Middle frontal gyrus (tissue), 1 donor: Measurements from ENCODE around the gene BTBD7.

Experiments
- DNase-seq: peaks from one replicate; pipeline ENCODE4 v3.0.0-alpha.2; 2015; ENCODE audit warnings: low spot score; ENCODE audit errors: extremely low spot score

Gene BTBD7

GRCh38 chr14:93329965-93330608 lies 2.7 kb downstream of the BTBD7 start:
- DNase-seq = no peak

DNA sequence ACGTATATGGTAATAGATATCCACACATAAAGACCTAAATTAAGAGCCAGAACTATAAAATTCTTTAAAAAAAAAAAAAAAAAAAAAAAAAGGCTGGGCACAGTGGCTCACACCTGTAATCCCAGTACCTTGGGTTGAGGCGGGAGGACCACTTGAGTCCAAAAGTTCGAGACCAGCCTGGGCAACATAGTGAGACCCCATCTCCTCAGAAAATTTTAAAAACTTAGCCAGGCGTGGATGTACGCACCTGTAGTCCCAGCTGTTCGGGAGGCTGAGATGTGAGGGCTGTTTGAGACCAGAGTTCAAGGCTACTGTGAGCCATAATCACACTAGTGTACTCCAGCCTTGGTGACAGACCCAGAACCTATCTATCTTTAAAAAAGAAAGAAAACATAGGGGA lies 4.3 kb downstream of the BTBD7 start:
- DNase-seq = no peak

- DNase-seq = no peak
Measured at GRCh38 chr14:93326196-93326595, 6.6 kb downstream of the BTBD7 start.

DNA sequence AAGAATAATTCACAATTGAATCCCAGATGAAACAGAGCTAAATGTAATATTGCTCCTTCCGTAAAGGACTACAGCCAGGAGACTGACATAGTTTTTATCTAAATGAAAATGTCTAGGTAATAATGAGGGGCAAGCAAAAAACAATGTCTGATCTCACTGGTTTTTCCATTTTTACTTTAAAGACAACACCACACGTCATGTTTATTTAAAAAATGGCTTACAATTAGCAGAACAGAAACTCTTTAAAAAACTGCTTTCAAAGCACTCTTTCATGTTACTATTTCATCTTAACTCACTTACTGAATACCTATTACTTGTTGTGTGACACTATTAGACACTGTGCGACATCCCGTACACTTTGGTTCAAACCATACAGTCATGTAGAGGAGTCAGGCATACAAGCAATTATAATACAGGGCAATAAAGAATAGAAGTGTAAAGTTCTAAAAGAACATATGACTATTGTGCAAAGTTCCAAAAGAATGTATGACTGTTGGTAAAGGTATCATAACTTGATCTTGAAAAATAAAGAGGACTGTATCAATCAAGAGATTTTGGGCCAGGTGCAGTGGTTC lies 9.1 kb downstream of the BTBD7 start:
- DNase-seq = no peak

- DNase-seq = no peak
Measured at GRCh38 chr14:93322929-93323599, 9.8 kb downstream of the BTBD7 start.

- no peak for DNase-seq
Measured at GRCh38 chr14:93320489-93320888, 12.3 kb downstream of the BTBD7 start.

- DNase-seq = no peak
Measured at GRCh38 chr14:93319958-93320357, 12.9 kb downstream of the BTBD7 start.

DNA sequence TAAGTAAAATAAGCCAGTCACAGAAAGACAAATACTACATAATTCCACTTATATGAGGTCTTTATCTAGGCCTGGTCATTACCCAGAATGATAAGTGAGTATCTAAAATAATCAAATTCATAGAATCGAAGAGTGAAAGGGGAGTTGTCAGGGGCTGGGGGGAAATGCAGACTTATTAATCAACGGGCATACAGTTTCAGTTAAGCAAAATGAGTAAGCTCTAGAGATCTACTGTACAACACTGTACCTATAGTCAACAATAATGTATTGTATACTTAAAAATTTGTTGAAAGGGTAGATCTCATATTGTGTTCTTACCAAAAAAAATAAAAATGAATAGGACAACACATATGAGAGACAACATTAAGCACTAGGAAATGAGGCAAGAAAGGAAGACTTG lies 13.3 kb downstream of the BTBD7 start:
- DNase-seq = no peak

DNA sequence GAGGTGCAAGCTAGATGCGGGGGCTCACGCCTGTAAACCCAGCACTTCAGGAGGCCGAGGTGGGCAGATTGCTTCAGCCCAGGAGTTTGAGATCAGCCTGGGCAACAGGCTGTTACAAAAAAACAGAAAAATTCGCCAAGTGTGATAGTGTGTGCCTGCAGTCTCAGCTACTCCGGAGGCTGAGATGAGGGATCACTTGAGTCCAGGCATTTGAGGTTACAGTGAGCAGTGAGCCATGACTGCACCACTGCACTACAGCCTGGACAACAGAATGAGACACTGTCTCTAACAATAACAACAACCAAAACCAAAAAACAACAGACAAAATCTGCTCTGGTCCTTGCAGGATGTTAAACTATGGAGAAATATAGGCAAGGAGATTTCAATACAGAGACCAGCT lies 13.9 kb downstream of the BTBD7 start:
- no peak for DNase-seq

DNA sequence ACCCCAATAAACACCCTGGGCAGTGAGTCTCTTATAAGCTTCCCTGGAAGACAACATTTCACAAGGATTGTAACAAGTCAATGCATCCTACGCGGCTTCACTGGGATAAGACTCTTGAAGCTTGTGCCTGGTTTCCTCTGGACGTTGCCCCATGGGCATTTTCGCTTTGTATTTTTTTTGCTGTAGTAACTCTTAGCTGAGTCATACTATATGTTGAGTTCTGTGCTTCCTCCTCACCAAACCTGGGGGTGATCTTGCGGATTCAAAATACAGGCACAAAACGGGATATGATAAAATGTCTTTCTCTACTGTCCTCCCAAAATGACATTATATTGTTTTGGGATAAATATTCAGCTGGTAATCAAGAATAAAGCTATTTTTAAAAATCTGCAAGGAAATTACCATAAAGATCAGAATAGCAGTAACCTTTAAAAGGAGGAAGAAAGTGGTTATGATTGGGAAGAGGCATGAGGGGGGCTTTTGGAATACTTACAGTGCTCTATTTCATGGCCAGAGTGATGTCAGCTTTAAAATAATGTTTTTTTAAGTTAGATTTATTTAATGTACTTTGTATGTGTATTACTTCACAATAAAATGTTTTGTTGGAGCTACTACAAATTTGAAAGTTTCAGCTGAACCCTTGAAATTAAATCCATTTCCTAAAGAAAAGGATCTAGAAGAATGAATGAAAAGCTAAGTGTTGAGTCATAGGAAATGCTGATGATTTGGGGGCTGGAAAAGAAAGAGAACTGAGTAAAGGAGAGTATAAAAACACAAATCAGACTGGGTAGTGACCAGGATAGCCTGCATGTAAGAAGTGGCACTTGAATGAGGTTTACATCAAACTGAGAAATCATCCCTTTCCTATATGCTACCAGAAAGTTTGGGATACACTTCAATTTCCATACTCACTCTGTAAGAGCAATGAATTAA lies 14.7 kb downstream of the BTBD7 start:
- DNase-seq = no peak

DNA sequence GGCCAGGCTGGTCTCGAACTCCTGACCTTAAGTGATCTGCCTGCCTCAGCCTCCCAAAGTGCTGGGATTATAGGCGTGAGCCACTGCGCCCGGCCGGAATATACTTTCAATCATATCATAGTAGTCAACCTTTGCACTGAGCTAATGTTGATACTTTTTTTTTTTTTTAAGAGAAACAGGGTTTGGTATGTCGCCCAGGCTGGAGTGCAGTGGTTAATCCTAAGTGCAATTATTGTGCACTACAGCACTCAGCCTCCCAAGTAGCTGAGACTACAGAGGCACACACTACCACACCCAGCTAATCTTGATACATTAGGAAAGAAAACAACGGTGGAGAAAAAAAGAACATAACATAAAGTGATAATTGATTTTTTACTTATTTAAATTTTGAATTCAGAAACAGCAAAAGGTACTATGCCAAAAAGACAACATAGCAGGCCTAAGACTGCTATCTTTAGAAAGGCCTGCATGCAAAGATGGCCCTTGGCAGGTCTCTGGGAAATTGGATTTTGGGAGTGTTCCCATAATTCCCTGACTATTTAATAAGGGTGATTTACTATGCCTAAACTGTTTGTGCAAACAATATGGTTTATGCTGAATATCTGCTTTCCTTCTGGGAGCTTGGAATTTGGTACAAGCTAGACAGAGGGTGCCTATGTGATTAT lies 15.5 kb downstream of the BTBD7 start:
- DNase-seq = no peak

GRCh38 chr14:93316716-93317115 lies 16.1 kb downstream of the BTBD7 start:
- DNase-seq = no peak

DNA sequence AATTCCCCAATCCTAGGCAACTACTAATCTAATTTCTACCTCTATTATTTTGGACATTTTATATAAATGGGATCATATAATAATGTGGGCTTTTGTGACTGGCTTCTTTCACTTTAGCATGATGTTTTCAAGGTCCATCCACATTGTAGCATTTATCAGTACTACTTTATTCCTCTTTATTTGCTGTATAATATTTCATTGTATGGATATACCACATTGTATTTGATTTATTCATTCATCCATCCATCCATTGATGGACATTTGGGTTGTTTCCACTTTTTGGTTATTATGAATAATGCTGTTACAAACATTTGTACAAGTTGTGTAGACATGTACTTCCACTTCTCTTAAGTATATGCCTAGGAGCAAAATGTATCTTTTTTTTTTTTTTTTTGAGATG lies 17.3 kb downstream of the BTBD7 start:
- DNase-seq = no peak

GRCh38 chr14:93311082-93311481 lies 21.8 kb downstream of the BTBD7 start:
- DNase-seq = no peak

GRCh38 chr14:93309427-93309966 lies 23.3 kb downstream of the BTBD7 start:
- DNase-seq = no peak

DNA sequence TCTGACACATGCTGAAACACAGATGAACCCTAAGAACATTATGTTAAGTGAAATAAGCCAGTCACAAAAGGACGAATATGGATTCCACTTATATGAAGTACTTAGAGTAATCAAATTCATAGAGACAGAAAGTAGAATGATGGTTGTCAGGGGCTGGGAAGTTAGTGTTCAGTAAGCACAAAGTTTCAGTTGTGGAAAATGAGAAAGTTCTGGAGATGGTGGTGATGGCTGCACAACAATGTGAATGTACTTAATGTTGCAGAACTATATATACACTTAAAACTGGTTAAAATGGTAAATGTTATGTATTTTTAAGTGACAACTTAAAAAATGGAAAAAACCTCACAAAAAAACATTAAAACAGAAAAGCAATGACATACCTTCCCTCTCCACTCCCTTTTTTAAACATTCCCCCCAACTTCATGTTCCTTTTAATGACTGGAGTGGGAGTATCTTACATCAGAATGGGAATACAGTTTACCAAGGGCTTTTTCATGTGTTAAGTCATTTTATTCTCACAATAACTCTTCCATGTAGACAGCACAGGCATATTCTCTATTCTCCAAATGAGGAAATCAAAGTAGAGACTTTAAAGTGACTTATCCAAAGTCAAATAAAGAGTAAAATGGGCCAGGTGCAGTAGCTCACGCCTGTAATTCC lies 24.0 kb downstream of the BTBD7 start:
- no peak for DNase-seq

DNA sequence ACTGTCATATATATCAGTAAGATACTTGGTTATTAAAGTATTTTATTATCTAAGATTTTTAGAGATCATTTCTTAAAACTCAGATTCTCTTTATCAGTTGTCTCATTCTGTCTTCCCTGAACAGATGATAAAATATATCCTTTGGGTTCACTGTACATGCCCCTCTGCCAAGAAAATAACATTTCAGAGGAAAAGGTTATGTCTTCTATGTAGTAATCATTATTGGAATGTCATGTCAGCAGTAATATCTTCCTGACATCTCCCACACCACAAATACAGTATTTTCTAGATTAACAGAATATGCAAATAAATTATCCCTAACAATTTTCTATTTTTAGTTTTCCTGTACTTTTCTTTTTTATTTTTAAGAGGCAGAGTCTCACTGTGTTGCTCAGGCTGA lies 26.0 kb downstream of the BTBD7 start:
- no peak for DNase-seq

DNA sequence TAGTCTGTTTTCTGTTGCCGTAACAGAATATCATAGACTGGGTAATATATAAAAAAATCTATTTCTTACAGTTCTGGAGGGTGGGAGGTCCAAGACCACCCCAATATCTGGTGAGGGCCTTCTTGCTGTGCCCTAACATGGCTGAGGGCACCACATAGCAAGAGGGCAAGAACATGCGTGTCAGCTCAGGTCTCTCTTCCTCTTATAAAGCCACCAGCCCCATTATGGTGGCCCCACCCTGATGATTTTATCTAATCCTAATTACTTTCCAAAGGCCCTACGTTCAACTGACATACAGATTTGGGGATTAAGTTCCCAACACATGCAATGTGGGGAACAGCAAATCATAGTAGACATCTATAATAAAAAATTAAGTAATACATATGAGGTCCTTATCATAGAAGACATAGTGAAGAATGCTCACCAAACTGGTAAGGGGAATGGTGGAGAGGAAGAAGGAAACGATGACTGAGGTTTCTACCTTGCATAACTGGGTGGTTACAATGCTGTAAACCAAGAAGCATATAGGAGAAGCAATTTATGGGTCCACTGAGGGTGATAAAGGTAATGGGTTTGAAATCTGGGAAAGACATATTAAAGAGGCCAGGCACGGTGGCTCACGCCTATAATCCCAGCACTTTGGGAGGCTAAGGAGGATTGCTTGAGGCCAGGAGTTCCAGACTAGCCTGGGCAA lies 27.0 kb downstream of the BTBD7 start:
- no peak for DNase-seq

- no peak for DNase-seq
Measured at GRCh38 chr14:93304771-93305170, 28.1 kb downstream of the BTBD7 start.

GRCh38 chr14:93303659-93304058 lies 29.2 kb downstream of the BTBD7 start:
- no peak for DNase-seq
